ENCODE data around the gene GMPS.
"Not testable (repeated sequence)": the region's sequence is repeated elsewhere in the genome, so short reads cannot be mapped to it uniquely, and the experiment has no call there.

GMPS gene

GRCh38 chr3:155870133-155870944 lies at the start of gene GMPS:
TSS of gene GMPS (plus strand) at chr3:155870650. CDS start at chr3:155870871, 221 bp downstream.
- DNase-seq = peak; percentile 95

DNA sequence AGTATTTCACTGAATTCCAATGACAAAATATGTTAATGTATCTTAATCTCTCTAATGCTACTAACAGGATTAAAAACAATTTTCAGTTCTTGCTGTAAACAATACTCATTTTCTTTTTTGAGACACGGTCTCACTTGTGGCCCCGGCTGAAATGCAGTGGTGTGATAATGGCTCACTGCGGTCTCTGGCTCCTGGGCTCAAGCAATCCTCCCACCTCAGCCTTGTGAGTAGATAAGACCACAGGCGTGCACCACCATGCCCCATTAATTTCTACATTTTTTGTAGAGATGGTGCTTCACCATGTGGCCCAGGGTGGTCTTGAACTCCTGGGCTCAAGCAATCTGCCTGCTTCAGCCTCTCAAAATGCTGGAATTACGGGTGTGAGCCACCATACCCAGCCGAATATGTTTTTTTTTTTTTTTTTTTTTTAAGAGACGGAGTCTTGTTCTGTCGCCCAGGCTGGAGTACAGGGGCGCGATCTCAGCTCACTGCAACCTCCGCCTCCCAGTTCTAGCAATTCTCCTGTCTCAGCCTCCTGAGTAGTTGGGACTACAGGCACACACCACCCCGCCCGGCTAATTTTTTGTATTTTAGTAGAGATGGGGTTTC lies 41.9 kb upstream of the GMPS start:
- not testable (repeated sequence) for DNase-seq

DNA sequence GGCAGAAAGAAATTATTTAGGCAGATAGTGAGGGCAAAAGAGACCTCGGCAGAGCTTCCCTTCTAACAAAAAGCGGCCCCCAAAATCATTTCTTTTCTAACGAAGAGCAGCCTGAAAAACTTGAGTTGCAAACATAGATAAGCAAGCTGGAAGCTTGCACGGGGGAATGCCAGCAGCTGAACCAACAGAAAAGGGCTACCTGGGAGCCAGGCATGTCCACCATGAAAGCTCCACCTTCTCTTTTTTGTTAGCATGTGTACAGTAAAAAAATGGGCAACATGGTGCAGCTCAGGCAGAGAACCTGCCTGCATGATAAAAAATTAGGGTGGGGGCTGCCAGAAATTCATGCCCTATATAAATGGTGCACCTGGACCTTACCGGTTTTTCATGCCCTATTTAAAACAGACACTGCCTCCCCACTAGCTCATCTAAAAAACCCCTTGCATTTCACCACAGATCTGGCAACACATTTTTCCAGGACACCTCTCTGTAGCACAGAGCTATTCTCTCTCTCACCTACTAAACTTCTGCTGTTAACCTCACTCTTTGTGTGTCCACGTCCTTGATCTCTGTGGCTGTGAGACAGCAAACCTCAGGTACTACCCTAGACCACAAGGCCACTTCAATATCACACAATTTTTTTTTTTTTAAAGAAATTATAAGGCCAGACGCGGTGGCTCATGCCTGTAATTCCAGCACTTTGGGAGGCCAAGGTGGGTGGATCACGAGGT lies 34.9 kb upstream of the GMPS start:
- no peak for DNase-seq

GRCh38 chr3:155843569-155843968 lies 26.9 kb upstream of the GMPS start:
- no peak for DNase-seq

DNA sequence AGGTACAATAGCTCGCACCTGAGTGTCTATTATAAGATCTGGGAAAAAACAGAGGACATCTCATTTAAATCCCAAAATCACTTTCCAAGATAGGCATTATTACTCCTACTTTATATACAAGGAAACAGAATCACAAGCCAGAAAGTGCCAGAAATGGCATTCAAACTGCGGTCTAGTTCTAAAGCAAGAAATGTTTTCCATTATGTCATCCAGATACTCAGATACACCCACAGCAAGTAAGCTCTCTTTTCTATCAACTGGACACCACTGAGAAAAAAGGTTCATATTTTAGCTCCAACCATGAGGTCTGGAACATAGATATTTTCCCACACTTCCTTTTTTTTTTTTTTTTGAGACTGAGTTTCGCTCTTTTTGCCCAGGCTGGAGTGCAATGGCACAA lies 24.3 kb upstream of the GMPS start:
- DNase-seq = no peak

DNA sequence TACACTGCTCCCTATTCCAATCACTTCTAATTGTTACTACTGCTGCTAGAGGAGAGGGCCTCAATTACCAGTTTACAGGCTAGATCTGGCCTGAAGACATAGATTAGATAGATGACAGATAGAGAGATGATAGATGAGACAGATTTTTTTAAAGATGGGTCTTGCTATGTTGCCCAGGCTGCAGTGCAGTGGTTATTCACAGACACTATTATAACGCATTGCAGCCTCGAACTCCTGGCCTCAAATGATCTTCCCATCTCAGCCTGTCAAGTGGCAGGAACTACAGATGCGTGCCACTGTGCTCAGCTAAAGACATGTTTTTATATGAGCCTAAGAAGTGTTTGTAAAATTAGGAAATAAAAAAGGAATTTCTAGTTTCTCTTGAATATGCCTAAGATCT lies 22.5 kb upstream of the GMPS start:
- no peak for DNase-seq

GRCh38 chr3:155849404-155849803 lies 21.0 kb upstream of the GMPS start:
- DNase-seq = not testable (repeated sequence)

DNA sequence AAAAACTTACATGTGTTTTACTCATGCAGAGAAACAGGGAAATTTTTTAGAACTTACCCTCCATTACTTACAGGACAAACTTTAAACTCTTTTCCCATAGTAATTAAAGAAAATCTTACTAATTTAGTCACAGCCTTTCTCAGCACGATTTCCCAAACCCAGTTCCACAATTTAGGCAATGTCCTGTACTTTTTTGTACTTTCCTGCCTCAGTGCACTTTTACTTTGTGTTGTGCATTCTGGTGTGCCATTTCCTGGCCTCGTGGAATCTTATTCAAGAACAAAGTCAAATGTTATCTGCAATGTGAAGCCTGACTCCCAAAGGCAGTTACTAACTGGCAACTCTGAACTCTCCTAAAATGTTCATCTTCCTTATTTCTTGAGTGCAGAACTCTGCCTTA lies 18.1 kb upstream of the GMPS start:
- DNase-seq = no peak

DNA sequence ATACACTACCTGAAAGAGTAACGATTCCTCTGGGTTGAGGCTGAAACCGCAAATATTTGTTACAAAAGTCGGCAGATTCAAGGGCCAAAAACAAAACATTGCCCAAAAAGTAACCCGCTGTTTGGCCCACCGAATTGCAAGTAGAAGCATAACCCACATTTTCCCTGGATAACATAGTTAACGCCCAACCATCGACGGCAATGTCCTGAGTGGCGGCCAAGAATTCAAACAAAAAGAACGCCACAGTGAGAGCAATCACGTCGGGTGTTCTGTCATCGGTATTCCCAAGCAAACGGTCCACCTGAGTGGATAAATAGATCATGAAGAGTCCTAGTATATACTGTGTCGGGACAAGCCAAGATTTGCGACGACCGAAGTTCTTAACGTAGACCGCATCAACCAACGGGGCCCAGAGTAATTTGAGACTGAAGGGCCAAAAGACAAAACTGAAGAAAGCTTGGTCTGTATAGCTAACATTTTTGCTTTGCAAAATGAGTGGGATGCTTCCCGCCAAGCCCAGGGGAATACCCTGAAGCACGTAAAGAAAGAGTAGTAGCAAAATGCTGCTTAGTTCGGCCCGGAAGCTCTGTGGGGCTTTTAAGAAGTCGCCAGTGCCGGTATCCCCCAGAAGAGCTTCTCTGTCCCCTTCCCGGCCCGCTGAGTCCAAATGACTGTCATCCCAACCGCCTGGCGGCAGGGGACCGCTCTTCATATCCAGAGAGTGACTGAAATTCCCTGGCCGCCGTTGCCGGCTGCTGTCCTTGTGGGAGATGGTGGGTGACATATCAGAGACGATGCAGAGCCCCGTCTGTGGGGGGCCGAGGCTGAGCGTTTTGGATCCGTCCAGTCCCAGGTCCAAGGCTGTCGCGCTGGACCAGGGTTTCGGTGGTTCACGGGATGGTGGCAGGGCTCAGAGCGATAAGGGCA lies 17.0 kb upstream of the GMPS start:
- DNase-seq = no peak

DNA sequence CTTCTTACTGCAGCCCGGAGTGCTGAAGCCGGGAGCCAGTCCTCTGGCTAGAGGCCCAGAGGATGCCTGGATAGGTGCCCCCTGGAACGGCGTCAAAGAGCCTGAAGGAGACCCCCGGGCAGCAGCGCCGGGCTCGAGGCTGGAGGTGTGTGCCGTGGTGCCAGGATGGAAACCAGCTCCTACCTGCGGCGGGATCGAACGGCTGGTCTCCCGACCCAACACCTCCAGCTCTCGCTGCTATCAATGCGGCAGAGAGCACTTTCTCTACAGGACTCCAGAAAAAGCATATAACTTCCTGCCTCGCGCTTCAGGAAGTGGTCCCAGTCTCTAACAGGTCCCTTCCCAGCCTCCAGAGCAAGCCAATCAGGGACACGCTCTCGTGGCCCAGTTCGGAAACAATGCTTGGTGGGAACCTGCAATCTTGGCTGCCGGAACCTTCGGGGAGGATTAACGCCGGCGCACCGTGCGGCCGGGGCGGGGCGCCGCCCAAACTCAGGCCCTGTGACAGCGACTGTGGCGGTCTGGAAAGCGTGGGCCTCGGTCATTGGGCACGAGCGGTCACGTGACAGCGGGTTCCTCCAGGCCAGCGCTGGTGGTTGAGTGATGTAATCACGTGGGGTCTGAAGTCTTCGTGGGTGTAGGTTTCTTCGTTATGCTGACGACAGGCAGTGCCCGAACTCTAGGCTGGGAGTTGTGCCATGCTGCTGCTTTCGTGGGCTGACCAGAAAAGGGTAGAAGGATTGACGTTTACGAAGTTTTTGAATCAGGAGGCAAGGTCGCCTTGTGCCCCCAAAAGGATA lies 16.1 kb upstream of the GMPS start, which contains the start of gene SLC33A1:
Gene SLC33A1 (minus strand): TSS at position 287 of the 800 bp plus-strand sequence. CDS start 430 bp downstream, outside the sequence.
- peak; percentile 99 for DNase-seq

GRCh38 chr3:155859859-155860258 lies 10.6 kb upstream of the GMPS start:
- DNase-seq = peak; percentile 31

- DNase-seq = not testable (repeated sequence)
Observed at GRCh38 chr3:155860424-155860823, 10.0 kb upstream of the GMPS start.

DNA sequence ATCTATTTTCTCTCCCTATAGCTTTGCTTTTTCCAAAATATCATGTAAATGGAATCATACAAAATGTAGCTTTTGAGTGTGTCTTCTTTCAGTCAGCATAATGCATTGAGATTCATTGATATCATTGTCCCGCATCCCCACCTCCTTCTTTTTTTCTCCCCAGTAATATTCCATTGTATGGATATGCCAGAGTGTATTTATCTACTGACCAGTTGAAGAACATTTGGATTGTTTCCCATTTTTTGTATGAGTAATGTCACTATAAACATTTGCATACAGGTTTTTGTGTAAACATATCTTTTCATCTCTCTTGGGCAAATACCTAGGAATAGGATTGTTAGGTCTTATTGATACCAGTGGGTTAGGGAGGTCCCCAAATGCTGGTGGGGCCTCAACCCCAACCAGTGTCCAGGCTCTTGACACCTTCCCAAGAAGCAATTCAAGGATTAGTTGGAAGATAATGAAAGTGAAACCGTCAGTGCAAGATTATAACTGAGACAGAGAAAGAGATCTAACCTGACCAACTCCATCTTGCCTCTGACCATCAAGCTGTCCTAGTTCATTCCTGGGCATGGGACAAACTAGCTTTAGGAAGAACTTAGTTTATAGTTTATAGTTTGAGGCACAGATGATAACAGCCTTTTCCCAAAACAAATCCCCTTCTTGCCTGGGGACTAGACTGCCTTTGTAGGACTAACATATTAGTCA lies 8.8 kb upstream of the GMPS start:
- DNase-seq = no peak

GRCh38 chr3:155862290-155862982 lies 8.0 kb upstream of the GMPS start:
- DNase-seq = peak; percentile 74

DNA sequence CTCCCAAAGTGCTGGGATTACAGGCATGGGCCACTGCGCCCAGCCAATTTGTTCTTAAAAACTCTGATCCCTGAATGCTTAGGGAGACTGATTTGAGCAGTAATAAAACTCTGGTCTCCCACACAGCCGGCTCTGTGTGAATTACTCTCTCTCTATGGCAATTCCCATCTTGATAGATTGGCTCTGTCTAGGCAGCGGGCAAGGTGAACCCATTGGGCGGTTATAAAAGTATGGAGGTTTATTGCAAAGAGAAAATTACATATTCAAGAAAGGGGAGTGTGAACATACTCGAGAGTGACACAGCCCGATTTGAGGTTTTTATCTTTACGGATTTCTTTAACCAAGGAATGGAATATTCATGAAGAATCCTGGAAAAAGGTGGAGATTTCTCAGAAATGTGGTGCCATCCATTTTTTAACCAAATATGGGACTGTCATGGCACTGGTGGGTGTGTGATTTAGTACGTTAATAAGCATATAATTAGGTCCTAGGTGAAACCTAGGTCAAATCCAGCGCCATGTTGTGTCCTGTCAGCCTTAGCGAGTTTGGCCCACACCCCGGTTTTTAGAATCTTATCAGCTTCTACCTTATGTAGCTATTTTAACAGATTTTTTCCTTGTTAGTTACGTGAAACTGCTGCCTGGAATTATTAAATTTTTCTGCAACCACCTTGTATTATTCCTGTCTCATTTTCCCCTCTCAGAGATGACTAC lies 7.2 kb upstream of the GMPS start:
- DNase-seq = no peak

- DNase-seq = no peak
Observed at GRCh38 chr3:155869691-155870090, 759 bp upstream of the GMPS start.

GRCh38 chr3:155870945-155871745 lies 695 bp downstream of the GMPS start:
- DNase-seq = peak; percentile 17

- no peak for DNase-seq
Observed at GRCh38 chr3:155871746-155872158, 1.3 kb downstream of the GMPS start.

All from fibroblast of upper back skin (primary cell).